Liver (tissue), 9 donors: ENCODE measurements around the gene SLC29A3. TPM values are rescaled to one million over a fixed set of nuclear protein-coding genes. Genes with fewer than 3 reads are reported as not detected.
"Not testable (repeated sequence)": the region's sequence is repeated elsewhere in the genome, so short reads cannot be mapped to it uniquely, and the experiment has no call there.

Source experiments
- DNase-seq: peaks from one replicate; pipeline ENCODE4 v3.0.0-alpha.2; 2017; ENCODE audit warnings: low spot score
- H3K27ac ChIP-seq, 2 donors: one replicate each; pipeline ENCODE4 v1.7.0; 2013; ENCODE audit warnings: inconsistent platforms in 2 of 2, low read length in 2 of 2, control low read depth in 1 of 2, low read depth in 1 of 2, mild to moderate bottlenecking in 1 of 2
- H3K27me3 ChIP-seq, 4 donors: one replicate each; pipeline versions ENCODE4 v1.6.1 to v1.7.0; 2013; ENCODE audit warnings: low read length in 3 of 4, inconsistent platforms in 1 of 4, mild to moderate bottlenecking in 1 of 4, moderate library complexity in 1 of 4; ENCODE audit not compliant: control insufficient read depth in 4 of 4, insufficient read depth in 4 of 4
- H3K36me3 ChIP-seq, 4 donors: one replicate each; pipeline versions ENCODE4 v1.6.1 to v1.7.0; 2013; ENCODE audit warnings: low read length in 3 of 4, mild to moderate bottlenecking in 3 of 4, low read depth in 1 of 4, moderate library complexity in 1 of 4; ENCODE audit not compliant: control insufficient read depth in 4 of 4, insufficient read depth in 3 of 4
- H3K4me1 ChIP-seq, 4 donors: one replicate each; pipeline versions ENCODE4 v1.6.1 to v1.7.0; 2013; ENCODE audit warnings: low read length in 3 of 4, mild to moderate bottlenecking in 3 of 4, moderate library complexity in 1 of 4; ENCODE audit not compliant: control insufficient read depth in 4 of 4, insufficient read depth in 4 of 4
- H3K4me3 ChIP-seq, 3 donors: one replicate each; pipeline versions ENCODE4 v1.6.1 to v1.7.0; 2013; ENCODE audit warnings: low read length in 3 of 3, control low read depth in 1 of 3, low read depth in 1 of 3, mild to moderate bottlenecking in 1 of 3
- H3K9ac ChIP-seq, 2 donors: one replicate each; pipeline ENCODE4 v1.7.0; 2013; ENCODE audit warnings: low read length in 2 of 2, mild to moderate bottlenecking in 2 of 2, moderate library complexity in 2 of 2, control low read depth in 1 of 2, low read depth in 1 of 2
- H3K9me3 ChIP-seq, 4 donors: one replicate each; pipeline versions ENCODE4 v1.6.1 to v1.7.0; 2013; ENCODE audit warnings: low read length in 3 of 4; ENCODE audit not compliant: control insufficient read depth in 4 of 4
- ATF3 ChIP-seq: IDR thresholded peaks from 2 replicates; pipeline ENCODE4 v1.6.1; 2016; ENCODE audit warnings: antibody characterized with exemption
- CTCF ChIP-seq: fragments of 150-350 bp; IDR thresholded peaks from 2 replicates; pipeline ENCODE4 v1.5.1; 2017; ENCODE audit warnings: improper control_type of control experiment, low read depth, low read length; ENCODE audit not compliant: missing input control
- FOXA1 ChIP-seq: IDR thresholded peaks from 2 replicates; pipeline ENCODE4 v1.6.1; 2016; ENCODE audit warnings: antibody characterized with exemption
- FOXA2 ChIP-seq: IDR thresholded peaks from 2 replicates; pipeline ENCODE4 v1.6.1; 2016; ENCODE audit warnings: antibody characterized with exemption
- GABPA ChIP-seq, 2 donors: IDR thresholded peaks in 1 of 2; conservative IDR thresholded peaks in 1 of 2; 2 replicates each; pipeline ENCODE4 v1.6.1; 2016; ENCODE audit warnings: antibody characterized with exemption in 2 of 2, mild to moderate bottlenecking in 1 of 2, moderate library complexity in 1 of 2
- HNF4A ChIP-seq, 2 donors: conservative IDR thresholded peaks; 2 replicates each; pipeline ENCODE4 v1.6.1; 2016; ENCODE audit warnings: antibody characterized with exemption in 2 of 2, mild to moderate bottlenecking in 2 of 2
- HNF4G ChIP-seq: IDR thresholded peaks from 2 replicates; pipeline ENCODE4 v1.6.1; 2016; ENCODE audit warnings: antibody characterized with exemption
- MAX ChIP-seq: IDR thresholded peaks from 2 replicates; pipeline ENCODE4 v1.6.1; 2016; ENCODE audit warnings: antibody characterized with exemption
- NR2F2 ChIP-seq: IDR thresholded peaks from 2 replicates; pipeline ENCODE4 v1.6.1; 2016; ENCODE audit warnings: antibody characterized with exemption
- RAD21 ChIP-seq, 2 donors: IDR thresholded peaks; 2 replicates each; pipeline ENCODE4 v1.6.1; 2016; ENCODE audit warnings: antibody characterized with exemption in 2 of 2, mild to moderate bottlenecking in 2 of 2
- SP1 ChIP-seq: IDR thresholded peaks from 2 replicates; pipeline ENCODE4 v1.6.1; 2018; ENCODE audit warnings: antibody characterized with exemption, mild to moderate bottlenecking
- YY1 ChIP-seq: IDR thresholded peaks from 2 replicates; pipeline ENCODE4 v1.6.1; 2016; ENCODE audit warnings: antibody characterized with exemption, mild to moderate bottlenecking
- WGBS: extraction: QIAGEN DNeasy Blood & Tissue Kit; methylation state at CpG from one replicate; pipeline ENCODE4 v1.1.7; 2013; 5-methylcytosine and 5-hydroxymethylcytosine counted together
- polyA plus RNA-seq, 2 donors: library from polyadenylated mRNA; stranded (reverse) in 1 of 2; unstranded in 1 of 2; fragments of 200-250 nt in 1 of 2; fragments of >200 nt in 1 of 2; fragmentation: Nextera tagmentation in 1 of 2; extraction: Ambion mirVana in 1 of 2; gene quantifications; one replicate each; pipeline versions ENCODE4 v1.2.1 to v1.2.3, GENCODE V29; 2013 to 2015
- total RNA-seq, 2 donors: library from RNA; depleted of rRNA; stranded (reverse); fragments of >200 nt; gene quantifications; one replicate each; pipeline ENCODE4 v1.2.3, GENCODE V29; 2014
- donor health status: healthy.
- donor health status: healthy.
- donor health status: healthy.
- donor health status: healthy.
- donor health status: healthy.

SLC29A3 gene
- total and polyA plus RNA-seq, 4 donors = 3.1 to 11.9 (median 5.3) TPM

GRCh38 chr10:71270301-71271220 is 48.5 kb upstream of the SLC29A3 start:
- no peak overlapping the region for H3K9ac ChIP-seq
- TF ChIP-seq SP1 = no peak
- TF ChIP-seq CTCF = peak; percentile 62
- TF ChIP-seq FOXA1 = no peak
- peak; percentile 43 to 71 for TF ChIP-seq RAD21 (IDR thresholded peaks at IDR 0.05)

GRCh38 chr10:71271662-71272055 is 47.4 kb upstream of the SLC29A3 start:
- H3K27ac ChIP-seq = no peak overlapping the region
- 76% methylated on average over 14 of the region's 14 CpGs for WGBS
- no peak for TF ChIP-seq FOXA2
- TF ChIP-seq SP1 = no peak
- no peak overlapping the region for H3K9ac ChIP-seq
- no peak overlapping the region for H3K4me3 ChIP-seq
- no peaks in the 10 kb centered on the region for H3K4me1 ChIP-seq
- H3K36me3 ChIP-seq = no peaks in the 10 kb centered on the region
- H3K27me3 ChIP-seq = no peaks in the 10 kb centered on the region
- no peaks in the 10 kb centered on the region for H3K9me3 ChIP-seq
- DNase-seq = no peak

More at GRCh38 chr10:71270301-71271220, 48.5 kb upstream of the SLC29A3 start:
- Histone ChIP-seq H3K36me3 (no peaks in the 10 kb centered on the region), H3K4me1 (peaks cover 0 to 7% (median 2%) of the 10 kb centered on the region in 4 donors), H3K27me3 (no peaks in the 10 kb centered on the region), H3K4me3 (no peak overlapping the region), H3K9me3 (no peaks in the 10 kb centered on the region), H3K27ac (no peak overlapping the region)
- peak; percentile 41 for DNase-seq
- WGBS = 47% methylated on average over 10 of the region's 10 CpGs

GRCh38 chr10:71272056-71272771 is 46.8 kb upstream of the SLC29A3 start:
- no peak overlapping the region for H3K27ac ChIP-seq
- no peaks in the 10 kb centered on the region for H3K27me3 ChIP-seq
- no peak overlapping the region for H3K4me3 ChIP-seq
- TF ChIP-seq NR2F2 (no peak), GABPA (IDR thresholded peaks at IDR 0.05 in 1 of 2, conservative IDR thresholded peaks at IDR 0.05 in 1 of 2) (no peak), FOXA1 (no peak), HNF4G (no peak), ATF3 (no peak), MAX (no peak), YY1 (no peak), HNF4A (conservative IDR thresholded peaks at IDR 0.05) (no peak)
- no peak for DNase-seq
- H3K4me1 ChIP-seq = no peaks in the 10 kb centered on the region
- WGBS = 73% methylated on average over 15 of the region's 15 CpGs
- no peak overlapping the region for H3K9ac ChIP-seq
- H3K9me3 ChIP-seq = no peaks in the 10 kb centered on the region
- no peaks in the 10 kb centered on the region for H3K36me3 ChIP-seq

- H3K9ac ChIP-seq, H3K4me3 ChIP-seq, H3K27me3 ChIP-seq, H3K27ac ChIP-seq, H3K4me1 ChIP-seq, DNase-seq, H3K9me3 ChIP-seq, H3K36me3 ChIP-seq: not testable (repeated sequence)
- 87% methylated on average over 11 of the region's 11 CpGs for WGBS
Observed at GRCh38 chr10:71272974-71273373, 46.1 kb upstream of the SLC29A3 start.
